CD4-positive, CD25-positive, alpha-beta regulatory T cell (primary cell): ENCODE data around the gene ATAD3C. TPM values are rescaled to one million over a fixed set of nuclear protein-coding genes. Genes with fewer than 3 reads are reported as not detected.
"Not testable (repeated sequence)": the region's sequence is repeated elsewhere in the genome, so short reads cannot be mapped to it uniquely, and the experiment has no call there.

Experiments
- ATAC-seq, 2 donors: fragments of 150-1000 bp; cut with Tn5 transposase; one replicate each; pipeline ENCODE4 v1.10.0; 2021; ENCODE audit warnings: low read depth in 2 of 2, moderate number of reproducible peaks in 2 of 2, moderate library complexity in 1 of 2
- DNase-seq, 3 donors: peaks; one replicate each; pipeline versions ENCODE4 v3.0.0 to v3.0.0-alpha.2; 2012 to 2022; ENCODE audit warnings: mixed read lengths in 1 of 3
- H3K27ac ChIP-seq: one replicate; pipeline ENCODE4 v1.7.0; 2013; ENCODE audit warnings: mild to moderate bottlenecking, low read length; ENCODE audit not compliant: insufficient read depth, poor library complexity, severe bottlenecking
- H3K27me3 ChIP-seq: one replicate; pipeline ENCODE4 v1.7.0; 2013; ENCODE audit warnings: low read length; ENCODE audit not compliant: control insufficient read depth, insufficient read depth
- H3K36me3 ChIP-seq: one replicate; pipeline ENCODE4 v1.7.0; 2013; ENCODE audit warnings: mild to moderate bottlenecking, low read length, moderate library complexity; ENCODE audit not compliant: control insufficient read depth, insufficient read depth
- H3K4me1 ChIP-seq: 2 replicates; pipeline ENCODE4 v1.7.0; 2013; ENCODE audit warnings: mild to moderate bottlenecking, low read length; ENCODE audit not compliant: insufficient read depth, control insufficient read depth, poor library complexity, severe bottlenecking
- H3K4me3 ChIP-seq: one replicate; pipeline ENCODE4 v1.7.0; 2013; ENCODE audit warnings: low read depth, mild to moderate bottlenecking, low read length, moderate library complexity
- H3K9me3 ChIP-seq, 2 experiments: 1 replicate in 1 of 2; 2 replicates in 1 of 2; pipeline ENCODE4 v1.7.0; 2013; ENCODE audit warnings: low read length in 2 of 2, mild to moderate bottlenecking in 1 of 2, moderate library complexity in 1 of 2; ENCODE audit not compliant: control insufficient read depth in 2 of 2
- H3K27ac Mint-ChIP-seq, 3 donors: one replicate each; pipeline ENCODE4 v1.8.0; 2020 to 2022; ENCODE audit warnings: mild to moderate bottlenecking in 3 of 3, mixed read lengths in 3 of 3, moderate library complexity in 2 of 3
- H3K27me3 Mint-ChIP-seq: one replicate; pipeline ENCODE4 v1.8.0; 2022; ENCODE audit warnings: mild to moderate bottlenecking, mixed read lengths
- H3K36me3 Mint-ChIP-seq: one replicate; pipeline ENCODE4 v1.8.0; 2020; ENCODE audit warnings: mixed read lengths
- H3K4me1 Mint-ChIP-seq, 4 donors: one replicate each; pipeline ENCODE4 v1.8.0; 2020 to 2022; ENCODE audit warnings: mixed read lengths in 4 of 4, mild to moderate bottlenecking in 1 of 4
- H3K4me3 Mint-ChIP-seq, 4 donors: one replicate each; pipeline ENCODE4 v1.8.0; 2020 to 2022; ENCODE audit warnings: mild to moderate bottlenecking in 4 of 4, mixed read lengths in 4 of 4, moderate library complexity in 3 of 4
- H3K9me3 Mint-ChIP-seq, 7 donors: one replicate each; pipeline ENCODE4 v1.8.0; 2020 to 2022; ENCODE audit warnings: mixed read lengths in 7 of 7, mild to moderate bottlenecking in 3 of 7, moderate library complexity in 2 of 7
- polyA plus RNA-seq, 4 donors: library from polyadenylated mRNA; unstranded; fragments of 300-500 nt; fragmentation: Illumina TruSeq; gene quantifications; one replicate each; pipeline ENCODE4 v1.2.3, GENCODE V29; 2021
- total RNA-seq: library from RNA; stranded (reverse); gene quantifications from one replicate; pipeline ENCODE4 v1.2.3, GENCODE V29; 2022

ATAD3C gene
- total and polyA plus RNA-seq, 5 donors from 2014 or later: 0.65 to 4.2 (median 2.4) TPM

- not testable (repeated sequence) for H3K36me3 ChIP-seq, H3K9me3 ChIP-seq, H3K27me3 Mint-ChIP-seq, H3K4me3 ChIP-seq, H3K9me3 Mint-ChIP-seq, H3K36me3 Mint-ChIP-seq, ATAC-seq, H3K4me1 ChIP-seq, H3K4me1 Mint-ChIP-seq, DNase-seq, H3K27ac Mint-ChIP-seq, H3K27me3 ChIP-seq, H3K27ac ChIP-seq, H3K4me3 Mint-ChIP-seq
Observed at GRCh38 chr1:1452365-1452739, 2.9 kb downstream of the ATAD3C start.

GRCh38 chr1:1452882-1453281, 3.4 kb downstream of the ATAD3C start:
- Mint-ChIP-seq H3K9me3 (no peaks in the 10 kb centered on the region), H3K36me3 (no peaks in the 10 kb centered on the region), H3K4me1 (no peaks in the 10 kb centered on the region), H3K27ac (no peak overlapping the region), H3K27me3 (no peaks in the 10 kb centered on the region), H3K4me3 (no peak overlapping the region)
- Histone ChIP-seq H3K36me3 (no peaks in the 10 kb centered on the region), H3K4me3 (no peak overlapping the region), H3K27ac (no peak overlapping the region), H3K4me1 (no peaks in the 10 kb centered on the region), H3K9me3 (no peaks in the 10 kb centered on the region), H3K27me3 (no peaks in the 10 kb centered on the region)
- ATAC-seq: no peak
- DNase-seq: no peak

GRCh38 chr1:1454286-1455056, 5.0 kb downstream of the ATAD3C start:
- H3K4me1 Mint-ChIP-seq, H3K4me3 Mint-ChIP-seq, H3K27ac Mint-ChIP-seq, H3K4me1 ChIP-seq, H3K4me3 ChIP-seq, DNase-seq, H3K27me3 Mint-ChIP-seq, H3K9me3 Mint-ChIP-seq, H3K27me3 ChIP-seq, ATAC-seq, H3K27ac ChIP-seq, H3K36me3 ChIP-seq, H3K9me3 ChIP-seq, H3K36me3 Mint-ChIP-seq: not testable (repeated sequence)

- Mint-ChIP-seq H3K9me3 (no peaks in the 10 kb centered on the region), H3K27me3 (no peaks in the 10 kb centered on the region), H3K27ac (no peak overlapping the region), H3K36me3 (no peaks in the 10 kb centered on the region), H3K4me3 (no peak overlapping the region), H3K4me1 (no peaks in the 10 kb centered on the region)
- no peak overlapping the region for H3K27ac ChIP-seq
- H3K36me3 ChIP-seq: no peaks in the 10 kb centered on the region
- no peak for ATAC-seq
- no peaks in the 10 kb centered on the region for H3K4me1 ChIP-seq
- no peak overlapping the region for H3K4me3 ChIP-seq
- no peaks in the 10 kb centered on the region for H3K9me3 ChIP-seq
- no peaks in the 10 kb centered on the region for H3K27me3 ChIP-seq
- DNase-seq: no peak
Observed at GRCh38 chr1:1455366-1455884, 5.9 kb downstream of the ATAD3C start.

- H3K4me3 Mint-ChIP-seq, ATAC-seq, H3K9me3 Mint-ChIP-seq: not testable (repeated sequence)
Observed at GRCh38 chr1:1455934-1456333, 6.4 kb downstream of the ATAD3C start.

DNA sequence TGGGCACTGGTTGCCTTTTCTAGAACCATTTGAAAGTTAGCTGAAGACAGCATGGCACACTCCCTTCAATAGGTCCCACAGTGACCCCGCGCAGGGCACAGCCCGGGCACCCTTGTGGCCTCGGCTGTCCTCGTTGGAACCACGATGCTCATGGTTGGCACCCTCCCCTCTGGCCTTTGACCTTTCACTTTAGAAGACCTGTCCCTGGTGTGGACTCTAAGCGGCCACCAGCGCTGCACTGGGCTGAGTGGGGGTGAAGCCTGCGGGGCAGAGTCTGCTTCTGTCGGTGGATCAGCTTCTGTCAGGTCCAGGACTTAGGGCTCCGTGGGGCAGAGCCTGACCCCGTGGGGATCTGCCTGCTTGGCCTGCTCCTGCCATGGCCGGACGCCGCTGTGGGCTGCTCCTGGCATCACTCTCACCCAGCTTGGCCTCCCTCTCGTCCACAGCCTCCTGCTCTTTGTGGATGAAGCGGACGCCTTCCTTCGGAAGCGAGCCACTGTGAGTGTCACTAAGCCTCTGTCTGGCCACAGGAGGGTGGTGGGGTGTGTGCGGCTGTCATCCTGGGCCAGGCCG, 7.3 kb downstream of the ATAD3C start:
- not testable (repeated sequence) for H3K27me3 ChIP-seq, H3K36me3 Mint-ChIP-seq, DNase-seq, H3K27me3 Mint-ChIP-seq, H3K9me3 ChIP-seq, H3K4me3 ChIP-seq, H3K4me1 Mint-ChIP-seq, H3K27ac Mint-ChIP-seq, H3K4me3 Mint-ChIP-seq, H3K4me1 ChIP-seq, H3K36me3 ChIP-seq, H3K9me3 Mint-ChIP-seq, H3K27ac ChIP-seq
- peak in 1 of 2 donors; percentile 33 for ATAC-seq

More at GRCh38 chr1:1455934-1456333, 6.4 kb downstream of the ATAD3C start:
- not testable (repeated sequence) for H3K27ac ChIP-seq, H3K27ac Mint-ChIP-seq, H3K36me3 Mint-ChIP-seq, H3K4me1 Mint-ChIP-seq, H3K27me3 ChIP-seq, DNase-seq, H3K4me1 ChIP-seq, H3K36me3 ChIP-seq, H3K4me3 ChIP-seq, H3K27me3 Mint-ChIP-seq, H3K9me3 ChIP-seq

- H3K36me3 Mint-ChIP-seq, H3K36me3 ChIP-seq, H3K9me3 ChIP-seq, H3K9me3 Mint-ChIP-seq, H3K4me1 Mint-ChIP-seq, DNase-seq, H3K4me3 ChIP-seq, H3K4me1 ChIP-seq, H3K27me3 ChIP-seq, H3K27ac Mint-ChIP-seq, ATAC-seq, H3K27me3 Mint-ChIP-seq, H3K27ac ChIP-seq, H3K4me3 Mint-ChIP-seq: not testable (repeated sequence)
Observed at GRCh38 chr1:1459156-1459555, 9.7 kb downstream of the ATAD3C start.

GRCh38 chr1:1459711-1460110, 10.2 kb downstream of the ATAD3C start:
- H3K36me3 Mint-ChIP-seq, H3K4me3 ChIP-seq, H3K36me3 ChIP-seq, H3K4me1 Mint-ChIP-seq, H3K27me3 Mint-ChIP-seq, H3K9me3 ChIP-seq, H3K4me3 Mint-ChIP-seq, DNase-seq, H3K27ac Mint-ChIP-seq, H3K27ac ChIP-seq, H3K9me3 Mint-ChIP-seq, H3K4me1 ChIP-seq, ATAC-seq, H3K27me3 ChIP-seq: not testable (repeated sequence)
